ENCODE measurements around the gene FIGNL2.
A peak's percentile ranks its signal among the peaks of the same experiment; 100 is the strongest.
"Not testable (repeated sequence)": the region's sequence is repeated elsewhere in the genome, so short reads cannot be mapped to it uniquely, and the experiment has no call there.

The FIGNL2 gene

GRCh38 chr12:51833448-51834227 lies 14.9 kb downstream of the FIGNL2 start:
- no peak for DNase-seq

- no peak for DNase-seq
These were observed 16.0 kb downstream of the FIGNL2 start for GRCh38 chr12:51832354-51833107.

GRCh38 chr12:51831817-51832216 lies 16.7 kb downstream of the FIGNL2 start:
- DNase-seq, result not testable (repeated sequence)

GRCh38 chr12:51829641-51830040 lies 18.9 kb downstream of the FIGNL2 start:
- DNase-seq, result no peak

GRCh38 chr12:51829011-51829481 lies 19.5 kb downstream of the FIGNL2 start:
- DNase-seq, result no peak

GRCh38 chr12:51827925-51828818 lies 20.3 kb downstream of the FIGNL2 start:
- DNase-seq, result peak; percentile 80

- DNase-seq, result no peak
These were observed 21.6 kb downstream of the FIGNL2 start for GRCh38 chr12:51826881-51827280.

GRCh38 chr12:51825216-51825615 lies 23.3 kb downstream of the FIGNL2 start:
- DNase-seq, result no peak

- peak; percentile 38 for DNase-seq
These were observed 24.5 kb downstream of the FIGNL2 start for GRCh38 chr12:51823875-51824565.

- DNase-seq, result no peak
These were observed 25.6 kb downstream of the FIGNL2 start for GRCh38 chr12:51822956-51823355.

GRCh38 chr12:51822261-51822616 lies 26.3 kb downstream of the FIGNL2 start:
- DNase-seq, result no peak

GRCh38 chr12:51821440-51822260 lies 26.9 kb downstream of the FIGNL2 start:
- peak; percentile 61 for DNase-seq

- DNase-seq, result peak; percentile 88
These were observed 27.7 kb downstream of the FIGNL2 start for GRCh38 chr12:51820526-51821439.

GRCh38 chr12:51819736-51820525 lies 28.6 kb downstream of the FIGNL2 start:
- DNase-seq, result no peak

- DNase-seq, result no peak
These were observed 29.8 kb downstream of the FIGNL2 start for GRCh38 chr12:51818566-51819300.

- no peak for DNase-seq
These were observed 30.4 kb downstream of the FIGNL2 start for GRCh38 chr12:51818086-51818485.

- no peak for DNase-seq
These were observed 31.2 kb downstream of the FIGNL2 start for GRCh38 chr12:51817027-51817953.

GRCh38 chr12:51815571-51815970 lies 32.9 kb downstream of the FIGNL2 start:
- no peak for DNase-seq
